Spleen (tissue), 11 donors: ENCODE measurements around the gene ENTR1. TPM values are rescaled to one million over a fixed set of nuclear protein-coding genes. Genes with fewer than 3 reads are reported as not detected.
A peak's percentile ranks its signal among the peaks of the same experiment; 100 is the strongest.

ENCODE experiments used
- DNase-seq: peaks from one replicate; pipeline ENCODE4 v3.0.0-alpha.2; 2020
- H3K27ac ChIP-seq, 8 donors: fragments of 200-600 bp; sonication (generic) in 7 of 8; 1 replicate in 4 of 8; 2 replicates in 4 of 8; pipeline versions ENCODE4 v1.5.0 to v1.8.0; 2016 to 2021; ENCODE audit warnings: inconsistent platforms in 4 of 8, mild to moderate bottlenecking in 4 of 8, moderate library complexity in 1 of 8
- H3K27me3 ChIP-seq, 7 donors: fragments of 200-600 bp; sonication (generic) in 6 of 7; replicated peaks in 1 of 7; 1 replicate in 4 of 7; 2 replicates in 3 of 7; pipeline versions ENCODE4 v1.5.0 to v1.8.0; 2016 to 2021; ENCODE audit warnings: inconsistent platforms in 3 of 7, mild to moderate bottlenecking in 1 of 7
- H3K36me3 ChIP-seq, 6 donors: fragments of 200-600 bp; sonication (generic) in 5 of 6; 1 replicate in 4 of 6; 2 replicates in 2 of 6; pipeline versions ENCODE4 v1.5.0 to v1.8.0; 2016 to 2021; ENCODE audit warnings: inconsistent platforms in 2 of 6
- H3K4me1 ChIP-seq, 6 donors: fragments of 200-600 bp; sonication (generic) in 5 of 6; 1 replicate in 3 of 6; 2 replicates in 3 of 6; pipeline versions ENCODE4 v1.5.0 to v1.8.0; 2016 to 2021; ENCODE audit warnings: inconsistent platforms in 3 of 6
- H3K4me3 ChIP-seq, 8 donors: fragments of 200-600 bp; sonication (generic) in 7 of 8; 1 replicate in 4 of 8; 2 replicates in 4 of 8; pipeline versions ENCODE4 v1.5.0 to v1.8.0; 2016 to 2021; ENCODE audit warnings: inconsistent platforms in 4 of 8, mild to moderate bottlenecking in 4 of 8, moderate library complexity in 2 of 8
- H3K9me3 ChIP-seq, 8 donors: fragments of 200-600 bp; sonication (generic) in 7 of 8; 1 replicate in 4 of 8; 2 replicates in 4 of 8; pipeline versions ENCODE4 v1.5.0 to v1.8.0; 2016 to 2021; ENCODE audit warnings: inconsistent platforms in 4 of 8
- POLR2A ChIP-seq, 3 donors: fragments of 450-650 bp; IDR thresholded peaks; one replicate each; pipeline ENCODE4 v1.5.1; 2017; ENCODE audit warnings: antibody characterized with exemption in 3 of 3, mild to moderate bottlenecking in 1 of 3
- POLR2AphosphoS5 ChIP-seq, 3 donors: sonication (generic); formaldehyde crosslinking; IDR thresholded peaks; one replicate each; pipeline ENCODE4 v1.5.1; 2017; ENCODE audit warnings: antibody characterized with exemption in 3 of 3
- WGBS, 5 donors: extraction: QIAGEN DNeasy Blood & Tissue Kit in 3 of 5; methylation state at CpG; one replicate each; pipeline versions ENCODE4 v1.1.5 to v1.1.7; 2013 to 2018; 5-methylcytosine and 5-hydroxymethylcytosine counted together
- intact Hi-C: fragments of 100-400 bp; cut with DNase I; formaldehyde crosslinking; loops from one replicate; pipeline ENCODE4 v1.15.0; 2023; ENCODE audit warnings: low total_unique reads
- polyA plus RNA-seq, 3 donors: library from polyadenylated mRNA; stranded (reverse); fragments of 200-250 nt; gene quantifications; one replicate each; pipeline ENCODE4 v1.2.1, GENCODE V29; 2013
- total RNA-seq, 7 donors: library from RNA; depleted of rRNA in 3 of 7; stranded (reverse); fragments of >200 nt in 3 of 7; fragmentation: NEBNext Ultra II Directional in 4 of 7; extraction: Animal tissue kit (Norgen Biotek cat#: 25700) in 4 of 7; gene quantifications; one replicate each; pipeline versions ENCODE4 v1.1.0 to v1.2.1, GENCODE V29; 2016 to 2021
- TF ChIP-seq, protein P1 (sequence below), 11 experiments: fragments of 200-600 bp in 7 of 11; fragments of 450-650 bp in 4 of 11; sonication (generic) in 4 of 11; IDR thresholded peaks in 8 of 11; conservative IDR thresholded peaks in 3 of 11; 1 replicate in 7 of 11; 2 replicates in 4 of 11; pipeline versions ENCODE4 v1.4.0 to v1.8.0; 2016 to 2021; ENCODE audit warnings: antibody characterized with exemption in 11 of 11, inconsistent platforms in 4 of 11, mild to moderate bottlenecking in 1 of 11
- donor health status: healthy with polysubstance abuse.
- donor health status: DM: no; HTN: no; CAD: no; lungs with moderate emphysema.
- donor health status: DM: no; HTN: no; CAD: no.
- donor health status: Bipolar disorder and iron deficiency.
- donor health status: healthy.
- donor health status: DM: no; HTN: no; CAD: no.
- donor health status: DM: yes; HTN: yes; CAD: no.

ENTR1 gene
- total and polyA plus RNA-seq, 10 donors = 38.5 to 78.5 (median 61.0) TPM

DNA sequence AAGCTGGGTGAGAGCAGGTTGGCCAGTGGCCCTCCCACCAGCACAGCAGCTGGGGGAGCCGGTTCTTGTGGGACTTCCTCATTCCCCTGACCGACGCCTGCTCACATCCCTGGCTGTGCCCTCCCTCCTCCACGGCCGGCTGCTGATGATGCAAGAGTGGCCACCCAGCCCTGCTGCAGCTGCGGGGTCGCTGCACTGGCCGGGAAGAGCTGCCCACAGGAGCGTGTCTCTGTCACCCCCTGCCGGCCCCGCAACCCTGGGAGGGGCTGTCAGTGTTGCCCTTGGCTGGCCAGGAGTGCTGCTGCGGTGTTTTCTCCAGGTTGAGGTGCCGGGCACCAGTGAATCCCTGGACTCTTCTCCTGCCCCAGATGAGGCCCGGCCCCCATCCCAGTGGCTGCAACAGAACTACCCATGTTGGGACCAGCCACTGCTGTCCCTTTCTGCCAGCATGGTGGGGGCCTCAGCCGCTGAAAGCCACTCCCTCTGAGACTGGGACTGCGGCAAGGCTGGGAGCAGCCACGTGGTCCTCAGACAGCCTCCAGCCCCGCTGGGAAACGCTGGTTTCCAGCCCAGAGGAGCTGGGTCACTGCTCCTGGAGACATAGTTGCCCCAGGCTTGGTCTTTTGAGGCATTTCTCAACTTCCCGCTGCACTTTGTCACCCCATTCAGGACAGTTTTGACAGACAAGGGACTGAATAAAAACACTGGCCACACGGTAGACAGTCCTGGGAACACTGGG is 37.7 kb downstream of the ENTR1 start:
- peaks cover 0 to 18% (median 0%) of the 10 kb centered on the region in 7 donors for H3K27me3 ChIP-seq
- H3K27ac ChIP-seq = peak overlapping the region in 7 of 8 donors; percentile 51 to 85 (median 68)
- DNase-seq = peak; percentile 90
- H3K4me3 ChIP-seq = peak overlapping the region; percentile 10 to 67 (median 42)
- 6 to 18% (median 7%) methylated on average over 7 to 21 of the region's 21 CpGs for WGBS, 5 donors
- no peaks in the 10 kb centered on the region for H3K9me3 ChIP-seq
- TF ChIP-seq, protein P1, sequence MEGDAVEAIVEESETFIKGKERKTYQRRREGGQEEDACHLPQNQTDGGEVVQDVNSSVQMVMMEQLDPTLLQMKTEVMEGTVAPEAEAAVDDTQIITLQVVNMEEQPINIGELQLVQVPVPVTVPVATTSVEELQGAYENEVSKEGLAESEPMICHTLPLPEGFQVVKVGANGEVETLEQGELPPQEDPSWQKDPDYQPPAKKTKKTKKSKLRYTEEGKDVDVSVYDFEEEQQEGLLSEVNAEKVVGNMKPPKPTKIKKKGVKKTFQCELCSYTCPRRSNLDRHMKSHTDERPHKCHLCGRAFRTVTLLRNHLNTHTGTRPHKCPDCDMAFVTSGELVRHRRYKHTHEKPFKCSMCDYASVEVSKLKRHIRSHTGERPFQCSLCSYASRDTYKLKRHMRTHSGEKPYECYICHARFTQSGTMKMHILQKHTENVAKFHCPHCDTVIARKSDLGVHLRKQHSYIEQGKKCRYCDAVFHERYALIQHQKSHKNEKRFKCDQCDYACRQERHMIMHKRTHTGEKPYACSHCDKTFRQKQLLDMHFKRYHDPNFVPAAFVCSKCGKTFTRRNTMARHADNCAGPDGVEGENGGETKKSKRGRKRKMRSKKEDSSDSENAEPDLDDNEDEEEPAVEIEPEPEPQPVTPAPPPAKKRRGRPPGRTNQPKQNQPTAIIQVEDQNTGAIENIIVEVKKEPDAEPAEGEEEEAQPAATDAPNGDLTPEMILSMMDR (IDR thresholded peaks at IDR 0.05 in 8 of 11, conservative IDR thresholded peaks at IDR 0.05 in 3 of 11) = peak in 1 of 11 experiments; percentile 16
- TF ChIP-seq POLR2A (IDR thresholded peaks at IDR 0.05) (no peak), POLR2AphosphoS5 (IDR thresholded peaks at IDR 0.05) (peak; percentile 38 to 83 (median 70))
- peaks cover 0 to 58% (median 32%) of the 10 kb centered on the region in 6 donors for H3K4me1 ChIP-seq
- intact Hi-C loops = no loop called here
- peaks cover 0 to 45% (median 8%) of the 10 kb centered on the region in 6 donors for H3K36me3 ChIP-seq

DNA sequence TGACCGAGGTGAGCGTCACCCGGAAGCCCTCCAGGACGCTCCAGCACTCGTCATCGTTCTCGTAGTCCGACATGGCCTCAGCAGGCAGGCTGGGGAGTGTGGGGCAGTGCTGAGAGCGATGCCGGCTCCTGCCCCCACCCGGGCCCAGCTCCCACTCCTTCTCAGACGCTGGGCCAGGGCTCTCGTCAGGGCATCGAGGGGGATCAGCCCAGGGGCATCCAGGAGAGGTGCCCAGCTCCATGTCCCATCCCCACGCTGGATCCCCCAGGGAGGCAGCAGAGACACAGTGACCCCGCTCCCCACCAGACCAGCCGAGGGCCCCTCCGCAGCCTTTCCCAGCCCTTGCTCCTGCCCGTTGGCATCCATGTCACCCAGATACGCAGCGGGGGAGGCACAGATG is 38.4 kb downstream of the ENTR1 start:
- peaks cover 0 to 51% (median 8%) of the 10 kb centered on the region in 6 donors for H3K36me3 ChIP-seq
- no peaks in the 10 kb centered on the region for H3K9me3 ChIP-seq
- peak overlapping the region in 4 of 8 donors; percentile 42 to 67 (median 46) for H3K4me3 ChIP-seq
- peaks cover 0 to 18% (median 0%) of the 10 kb centered on the region in 7 donors for H3K27me3 ChIP-seq
- DNase-seq = no peak
- TF ChIP-seq, protein P1 (IDR thresholded peaks at IDR 0.05 in 8 of 11, conservative IDR thresholded peaks at IDR 0.05 in 3 of 11) = no peak
- no peak for TF ChIP-seq POLR2AphosphoS5 (IDR thresholded peaks at IDR 0.05)
- TF ChIP-seq POLR2A (IDR thresholded peaks at IDR 0.05) = no peak
- intact Hi-C loops = no loop called here
- peaks cover 0 to 52% (median 30%) of the 10 kb centered on the region in 6 donors for H3K4me1 ChIP-seq
- peak overlapping the region in 6 of 8 donors; percentile 51 to 85 (median 72) for H3K27ac ChIP-seq
- 85 to 88% (median 86%) methylated on average over 9 to 21 of the region's 21 CpGs for WGBS, 5 donors

DNA sequence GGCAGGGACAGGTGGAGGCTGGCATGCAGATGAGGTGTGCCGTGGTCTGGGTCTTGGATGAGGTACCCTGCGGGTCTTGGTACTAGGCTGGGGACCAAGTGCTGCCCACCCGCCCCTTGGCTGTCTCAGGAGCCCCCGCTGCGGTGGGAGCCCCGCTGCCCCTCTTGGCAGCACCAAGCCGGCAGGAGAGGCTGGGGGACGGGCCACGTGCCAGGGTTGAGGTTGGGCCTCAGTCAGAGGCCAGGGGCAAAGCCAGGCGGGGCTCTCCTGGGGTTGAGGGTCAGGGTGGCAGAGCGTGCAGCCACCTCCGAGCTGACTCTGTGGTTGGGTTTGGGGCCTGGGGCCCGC is 38.9 kb downstream of the ENTR1 start:
- H3K27ac ChIP-seq = no peak overlapping the region
- no peak overlapping the region for H3K4me3 ChIP-seq
- H3K4me1 ChIP-seq = peaks cover 0 to 50% (median 28%) of the 10 kb centered on the region in 6 donors
- 87 to 96% (median 92%) methylated on average over 5 to 13 of the region's 13 CpGs for WGBS, 5 donors
- peaks cover 0 to 18% (median 0%) of the 10 kb centered on the region in 7 donors for H3K27me3 ChIP-seq
- no peaks in the 10 kb centered on the region for H3K9me3 ChIP-seq
- no peak for DNase-seq
- intact Hi-C loops = no loop called here
- H3K36me3 ChIP-seq = peaks cover 0 to 56% (median 8%) of the 10 kb centered on the region in 6 donors
- TF ChIP-seq, protein P1 (IDR thresholded peaks at IDR 0.05 in 8 of 11, conservative IDR thresholded peaks at IDR 0.05 in 3 of 11) = no peak
- TF ChIP-seq POLR2AphosphoS5 (IDR thresholded peaks at IDR 0.05) (no peak), POLR2A (IDR thresholded peaks at IDR 0.05) (no peak)
